GM18526 (cell line): Measurements from ENCODE around the gene PTBP3.

Experiments used
- POLR2A ChIP-seq: IDR thresholded peaks from 3 replicates; pipeline ENCODE4 v1.6.1; 2011; ENCODE audit not compliant: insufficient read length; ENCODE audit errors: extremely low read depth

PTBP3 gene

GRCh38 chr9:112288029-112288428, 45.4 kb downstream of the PTBP3 start:
- no peak for TF ChIP-seq POLR2A

GRCh38 chr9:112286926-112287325, 46.5 kb downstream of the PTBP3 start:
- no peak for TF ChIP-seq POLR2A

GRCh38 chr9:112285056-112285455, 48.4 kb downstream of the PTBP3 start:
- TF ChIP-seq POLR2A = no peak

- TF ChIP-seq POLR2A = no peak
These were observed 49.7 kb downstream of the PTBP3 start for GRCh38 chr9:112283582-112284253.

- TF ChIP-seq POLR2A = no peak
These were observed 52.5 kb downstream of the PTBP3 start for GRCh38 chr9:112280904-112281303.

- no peak for TF ChIP-seq POLR2A
These were observed 53.9 kb downstream of the PTBP3 start for GRCh38 chr9:112279501-112279900.

- no peak for TF ChIP-seq POLR2A
These were observed 55.3 kb downstream of the PTBP3 start for GRCh38 chr9:112278152-112278551.

GRCh38 chr9:112274600-112274999, 58.8 kb downstream of the PTBP3 start:
- TF ChIP-seq POLR2A = no peak

GRCh38 chr9:112273876-112274275, 59.5 kb downstream of the PTBP3 start:
- TF ChIP-seq POLR2A = no peak

GRCh38 chr9:112271466-112272098, 61.8 kb downstream of the PTBP3 start:
- no peak for TF ChIP-seq POLR2A

GRCh38 chr9:112268413-112268812, 65.0 kb downstream of the PTBP3 start:
- no peak for TF ChIP-seq POLR2A

GRCh38 chr9:112265391-112265790, 68.0 kb downstream of the PTBP3 start:
- no peak for TF ChIP-seq POLR2A

- no peak for TF ChIP-seq POLR2A
These were observed 70.8 kb downstream of the PTBP3 start for GRCh38 chr9:112262577-112262976.

- TF ChIP-seq POLR2A = no peak
These were observed 72.3 kb downstream of the PTBP3 start for GRCh38 chr9:112261133-112261532.

GRCh38 chr9:112258106-112258505, 75.3 kb downstream of the PTBP3 start:
- no peak for TF ChIP-seq POLR2A

- TF ChIP-seq POLR2A = no peak
These were observed 81.2 kb downstream of the PTBP3 start for GRCh38 chr9:112252194-112252593.

GRCh38 chr9:112249277-112249676, 84.1 kb downstream of the PTBP3 start:
- no peak for TF ChIP-seq POLR2A
